ENCODE measurements around the gene FABP1. TPM values are rescaled to one million over a fixed set of nuclear protein-coding genes. Genes with fewer than 3 reads are reported as not detected.

The FABP1 gene
- total RNA-seq, 1 experiment from 2014 or later = not detected

DNA sequence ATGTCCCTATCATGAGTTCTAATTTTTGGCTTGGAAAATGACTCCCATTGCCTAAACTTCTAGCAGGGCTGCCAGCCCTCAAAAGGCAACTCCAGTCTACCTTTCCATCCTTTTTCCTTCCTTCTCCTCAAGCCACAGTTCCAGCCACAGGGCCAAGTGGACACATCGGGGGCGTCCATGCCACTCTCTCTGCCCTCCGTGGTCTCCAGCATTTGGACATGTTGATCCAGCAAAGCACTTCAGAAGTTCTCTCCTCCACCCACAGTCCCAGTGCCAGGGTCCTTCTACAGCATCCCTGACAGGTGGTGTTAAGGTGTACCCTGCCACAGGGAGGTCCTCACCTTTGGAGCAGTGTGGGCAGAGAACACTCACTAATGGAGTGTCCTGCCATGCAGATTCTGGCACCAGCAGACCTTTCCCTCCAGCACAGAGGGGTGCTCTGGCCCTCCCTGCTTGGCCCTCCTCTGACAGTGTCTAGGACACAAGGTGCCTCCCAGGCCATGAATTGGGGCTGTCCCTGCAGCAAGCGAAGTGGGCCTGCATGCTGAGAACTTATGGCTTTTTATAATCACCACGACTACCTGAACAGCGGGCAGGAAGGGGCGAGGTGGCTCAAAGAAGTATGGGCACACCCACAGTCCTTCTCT lies 1.6 kb upstream of the FABP1 start:
- H3K4me2 ChIP-seq (ENCODE audit: low read length) = no peak overlapping the region
- H3K36me3 ChIP-seq (ENCODE audit: low read depth, low read length) = no peaks in the 10 kb centered on the region
- no peaks in the 10 kb centered on the region for H3K4me1 ChIP-seq (ENCODE audit: insufficient read depth, low read length)
- BruUV-seq (replicated peaks) = no TSS peak
- CTCF ChIA-PET = no interaction called here
- DNase-seq (no peak), ATAC-seq (no peak)
- no peaks in the 10 kb centered on the region for H4K20me1 ChIP-seq (ENCODE audit: low read length)
- no peak overlapping the region for H3K4me3 ChIP-seq (ENCODE audit: low read length)
- intact Hi-C loops (cut with micrococcal nuclease) = no loop called here
- POLR2A ChIA-PET (ENCODE audit: unreplicated experiment) = no interaction called here
- peaks cover 57% of the 10 kb centered on the region for H3K27me3 ChIP-seq (ENCODE audit: low read length)
- no peak overlapping the region for H3K27ac ChIP-seq (ENCODE audit: low read length)
- no peak overlapping the region for H2AFZ ChIP-seq (ENCODE audit: low read length)
- no peaks in the 10 kb centered on the region for H3F3A ChIP-seq (ENCODE audit: low read length, unreplicated experiment)
- no peaks in the 10 kb centered on the region for H3K9me2 ChIP-seq (replicated peaks; ENCODE audit: low read length)
- H3K79me2 ChIP-seq (ENCODE audit: low read length) = no peaks in the 10 kb centered on the region
- no peaks in the 10 kb centered on the region for H3K9me3 ChIP-seq (ENCODE audit: low read length)
- TF ChIP-seq EZH2phosphoT487 (IDR thresholded peaks at IDR 0.05; ENCODE audit: borderline replicate concordance, low read length) (no peak), EZH2 (IDR thresholded peaks at IDR 0.05; ENCODE audit: low read length, unreplicated experiment) (no peak)
- TF ChIP-seq, protein P1, sequence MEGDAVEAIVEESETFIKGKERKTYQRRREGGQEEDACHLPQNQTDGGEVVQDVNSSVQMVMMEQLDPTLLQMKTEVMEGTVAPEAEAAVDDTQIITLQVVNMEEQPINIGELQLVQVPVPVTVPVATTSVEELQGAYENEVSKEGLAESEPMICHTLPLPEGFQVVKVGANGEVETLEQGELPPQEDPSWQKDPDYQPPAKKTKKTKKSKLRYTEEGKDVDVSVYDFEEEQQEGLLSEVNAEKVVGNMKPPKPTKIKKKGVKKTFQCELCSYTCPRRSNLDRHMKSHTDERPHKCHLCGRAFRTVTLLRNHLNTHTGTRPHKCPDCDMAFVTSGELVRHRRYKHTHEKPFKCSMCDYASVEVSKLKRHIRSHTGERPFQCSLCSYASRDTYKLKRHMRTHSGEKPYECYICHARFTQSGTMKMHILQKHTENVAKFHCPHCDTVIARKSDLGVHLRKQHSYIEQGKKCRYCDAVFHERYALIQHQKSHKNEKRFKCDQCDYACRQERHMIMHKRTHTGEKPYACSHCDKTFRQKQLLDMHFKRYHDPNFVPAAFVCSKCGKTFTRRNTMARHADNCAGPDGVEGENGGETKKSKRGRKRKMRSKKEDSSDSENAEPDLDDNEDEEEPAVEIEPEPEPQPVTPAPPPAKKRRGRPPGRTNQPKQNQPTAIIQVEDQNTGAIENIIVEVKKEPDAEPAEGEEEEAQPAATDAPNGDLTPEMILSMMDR (conservative IDR thresholded peaks at IDR 0.05; ENCODE audit: low read depth, low read length) = no peak
- H3K9ac ChIP-seq (ENCODE audit: low read length) = no peak overlapping the region

DNA sequence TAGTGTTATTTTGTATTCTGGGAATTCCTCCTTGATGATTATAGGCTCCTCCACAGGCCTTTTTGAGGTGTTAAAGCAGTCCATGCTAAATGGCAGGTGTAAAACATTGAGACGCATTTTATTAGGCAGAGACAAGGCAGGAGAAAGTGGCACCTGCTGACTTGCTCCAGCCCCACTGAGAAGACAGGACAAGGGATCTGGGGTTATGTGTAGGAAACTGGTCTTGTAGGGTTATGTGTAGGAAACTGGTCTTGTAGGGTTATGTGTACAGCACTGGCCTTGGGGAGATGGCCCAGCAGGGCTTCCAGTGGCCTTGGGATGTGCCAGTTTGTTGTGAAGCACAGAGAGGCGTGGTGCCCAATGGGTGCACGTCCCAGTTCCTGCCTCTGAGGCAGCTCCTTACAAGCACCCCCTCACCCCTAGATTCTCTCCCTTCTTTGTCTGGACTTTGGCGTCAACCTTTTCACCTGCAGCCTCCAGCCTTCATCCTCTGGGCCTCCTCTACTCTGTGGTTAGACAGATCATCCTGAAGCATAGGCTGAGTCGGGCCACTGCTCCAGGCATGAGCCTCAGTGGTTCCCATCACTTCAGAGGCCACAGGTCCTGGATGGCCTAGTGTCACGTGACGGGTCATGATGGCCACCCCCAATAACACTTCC lies 921 bp upstream of the FABP1 start:
- POLR2A ChIA-PET (ENCODE audit: unreplicated experiment) = no interaction called here
- TF ChIP-seq, protein P1 (conservative IDR thresholded peaks at IDR 0.05; ENCODE audit: low read depth, low read length) = no peak
- TF ChIP-seq EZH2phosphoT487 (IDR thresholded peaks at IDR 0.05; ENCODE audit: borderline replicate concordance, low read length) = no peak
- no peak for TF ChIP-seq EZH2 (IDR thresholded peaks at IDR 0.05; ENCODE audit: low read length, unreplicated experiment)
- DNase-seq (no peak), ATAC-seq (no peak)
- H3K4me1 ChIP-seq (ENCODE audit: insufficient read depth, low read length) = no peaks in the 10 kb centered on the region
- no peak overlapping the region for H3K27ac ChIP-seq (ENCODE audit: low read length)
- H3K9me3 ChIP-seq (ENCODE audit: low read length) = no peaks in the 10 kb centered on the region
- H3K4me2 ChIP-seq (ENCODE audit: low read length) = no peak overlapping the region
- H3F3A ChIP-seq (ENCODE audit: low read length, unreplicated experiment) = no peaks in the 10 kb centered on the region
- CTCF ChIA-PET = no interaction called here
- no peak overlapping the region for H3K9ac ChIP-seq (ENCODE audit: low read length)
- H3K27me3 ChIP-seq (ENCODE audit: low read length) = peaks cover 56% of the 10 kb centered on the region
- H3K36me3 ChIP-seq (ENCODE audit: low read depth, low read length) = no peaks in the 10 kb centered on the region
- H3K9me2 ChIP-seq (replicated peaks; ENCODE audit: low read length) = no peaks in the 10 kb centered on the region
- no TSS peak for BruUV-seq (replicated peaks)
- no peak overlapping the region for H2AFZ ChIP-seq (ENCODE audit: low read length)
- no peak overlapping the region for H3K4me3 ChIP-seq (ENCODE audit: low read length)
- intact Hi-C loops (cut with micrococcal nuclease) = no loop called here
- no peaks in the 10 kb centered on the region for H4K20me1 ChIP-seq (ENCODE audit: low read length)
- H3K79me2 ChIP-seq (ENCODE audit: low read length) = no peaks in the 10 kb centered on the region

DNA sequence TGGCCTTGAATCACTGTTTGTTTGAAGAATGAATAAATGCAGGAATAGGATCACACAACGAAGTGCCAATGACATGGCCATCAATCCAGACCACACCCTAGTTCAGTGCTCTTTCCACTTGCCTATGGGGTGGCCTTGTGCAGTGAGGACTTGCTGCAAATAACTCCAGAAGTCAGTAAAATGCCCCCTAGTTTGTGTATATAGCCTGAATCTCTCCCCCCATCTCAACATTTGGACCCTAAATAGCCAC lies 299 bp downstream of the FABP1 start:
- no peak overlapping the region for H3K4me3 ChIP-seq (ENCODE audit: low read length)
- H3F3A ChIP-seq (ENCODE audit: low read length, unreplicated experiment) = no peaks in the 10 kb centered on the region
- H3K4me2 ChIP-seq (ENCODE audit: low read length) = no peak overlapping the region
- H3K79me2 ChIP-seq (ENCODE audit: low read length) = no peaks in the 10 kb centered on the region
- no peak for TF ChIP-seq EZH2phosphoT487 (IDR thresholded peaks at IDR 0.05; ENCODE audit: borderline replicate concordance, low read length)
- TF ChIP-seq, protein P1 (conservative IDR thresholded peaks at IDR 0.05; ENCODE audit: low read depth, low read length) = no peak
- no peak for TF ChIP-seq EZH2 (IDR thresholded peaks at IDR 0.05; ENCODE audit: low read length, unreplicated experiment)
- no peak overlapping the region for H3K9ac ChIP-seq (ENCODE audit: low read length)
- no peaks in the 10 kb centered on the region for H4K20me1 ChIP-seq (ENCODE audit: low read length)
- POLR2A ChIA-PET (ENCODE audit: unreplicated experiment) = no interaction called here
- intact Hi-C loops (cut with micrococcal nuclease) = no loop called here
- no peaks in the 10 kb centered on the region for H3K9me2 ChIP-seq (replicated peaks; ENCODE audit: low read length)
- no peaks in the 10 kb centered on the region for H3K36me3 ChIP-seq (ENCODE audit: low read depth, low read length)
- H3K27me3 ChIP-seq (ENCODE audit: low read length) = peaks cover 57% of the 10 kb centered on the region
- H3K4me1 ChIP-seq (ENCODE audit: insufficient read depth, low read length) = no peaks in the 10 kb centered on the region
- CTCF ChIA-PET = no interaction called here
- DNase-seq (peak; percentile 5), ATAC-seq (no peak)
- H2AFZ ChIP-seq (ENCODE audit: low read length) = no peak overlapping the region
- H3K27ac ChIP-seq (ENCODE audit: low read length) = no peak overlapping the region
- BruUV-seq (replicated peaks) = no TSS peak
- H3K9me3 ChIP-seq (ENCODE audit: low read length) = no peaks in the 10 kb centered on the region
